ENCODE results near the gene FLT3LG. TPM values are rescaled to one million over a fixed set of nuclear protein-coding genes. Genes with fewer than 3 reads are reported as not detected.

FLT3LG gene
- total RNA-seq, 6 experiments from 2014 or later, result 0.80 to 4.4 (median 2.3) TPM

DNA sequence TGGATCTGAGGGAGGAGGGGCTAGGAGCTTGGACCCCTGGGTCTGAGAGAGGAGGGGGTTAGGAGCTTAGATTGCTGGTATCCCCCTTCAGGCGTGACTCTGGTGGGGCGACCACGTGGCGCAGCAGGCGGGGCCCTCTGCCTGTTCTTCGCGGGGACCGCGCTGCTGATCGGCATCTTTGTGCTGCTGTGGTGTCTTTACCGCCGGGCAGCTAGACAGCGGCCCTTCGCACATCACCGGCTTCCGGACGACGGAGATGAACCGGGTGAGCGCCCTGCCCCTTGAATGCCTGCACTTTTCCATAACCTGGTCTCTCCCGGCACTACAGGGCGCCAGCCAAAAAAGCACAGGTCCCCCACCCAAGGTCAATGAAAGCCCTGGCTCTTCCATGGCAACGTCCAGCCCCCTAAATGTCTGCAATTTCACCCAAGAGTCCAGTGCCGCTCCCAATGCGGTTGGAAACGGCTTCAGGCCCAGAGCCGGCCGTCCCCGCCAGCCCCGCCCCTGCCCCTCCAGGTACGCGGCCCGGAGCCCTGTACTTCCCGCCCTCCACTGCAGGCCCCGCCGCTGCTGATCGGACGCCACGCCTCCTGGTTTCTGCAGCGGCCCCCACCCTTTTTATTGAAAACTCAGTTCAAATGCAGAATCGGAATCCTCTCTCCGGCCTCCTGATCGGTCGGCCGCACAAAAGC is 46.0 kb upstream of the FLT3LG start:
- ATAC-seq (peak in 3 of 4 donors; percentile 36 to 42 (median 38)), DNase-seq (no peak)
- intact Hi-C loops (cut with DNase I), result no loop called here
- Histone ChIP-seq H3K4me1 (no peaks in the 10 kb centered on the region), H3K4me3 (no peak overlapping the region), H3K9me3 (no peaks in the 10 kb centered on the region), H3K27ac (no peak overlapping the region), H3K36me3 (no peaks in the 10 kb centered on the region), H3K27me3 (peaks cover 13 to 19% of the 10 kb centered on the region in 2 donors)
- TF ChIP-seq, protein P1, sequence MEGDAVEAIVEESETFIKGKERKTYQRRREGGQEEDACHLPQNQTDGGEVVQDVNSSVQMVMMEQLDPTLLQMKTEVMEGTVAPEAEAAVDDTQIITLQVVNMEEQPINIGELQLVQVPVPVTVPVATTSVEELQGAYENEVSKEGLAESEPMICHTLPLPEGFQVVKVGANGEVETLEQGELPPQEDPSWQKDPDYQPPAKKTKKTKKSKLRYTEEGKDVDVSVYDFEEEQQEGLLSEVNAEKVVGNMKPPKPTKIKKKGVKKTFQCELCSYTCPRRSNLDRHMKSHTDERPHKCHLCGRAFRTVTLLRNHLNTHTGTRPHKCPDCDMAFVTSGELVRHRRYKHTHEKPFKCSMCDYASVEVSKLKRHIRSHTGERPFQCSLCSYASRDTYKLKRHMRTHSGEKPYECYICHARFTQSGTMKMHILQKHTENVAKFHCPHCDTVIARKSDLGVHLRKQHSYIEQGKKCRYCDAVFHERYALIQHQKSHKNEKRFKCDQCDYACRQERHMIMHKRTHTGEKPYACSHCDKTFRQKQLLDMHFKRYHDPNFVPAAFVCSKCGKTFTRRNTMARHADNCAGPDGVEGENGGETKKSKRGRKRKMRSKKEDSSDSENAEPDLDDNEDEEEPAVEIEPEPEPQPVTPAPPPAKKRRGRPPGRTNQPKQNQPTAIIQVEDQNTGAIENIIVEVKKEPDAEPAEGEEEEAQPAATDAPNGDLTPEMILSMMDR (IDR thresholded peaks at IDR 0.05), result no peak
- TF ChIP-seq POLR2A (IDR thresholded peaks at IDR 0.05), result no peak
- 3% methylated on average over 12 of the region's 45 CpGs for WGBS (ENCODE audit: insufficient coverage, low coverage, low lambda C conversion rate, missing lambda C conversion rate)

DNA sequence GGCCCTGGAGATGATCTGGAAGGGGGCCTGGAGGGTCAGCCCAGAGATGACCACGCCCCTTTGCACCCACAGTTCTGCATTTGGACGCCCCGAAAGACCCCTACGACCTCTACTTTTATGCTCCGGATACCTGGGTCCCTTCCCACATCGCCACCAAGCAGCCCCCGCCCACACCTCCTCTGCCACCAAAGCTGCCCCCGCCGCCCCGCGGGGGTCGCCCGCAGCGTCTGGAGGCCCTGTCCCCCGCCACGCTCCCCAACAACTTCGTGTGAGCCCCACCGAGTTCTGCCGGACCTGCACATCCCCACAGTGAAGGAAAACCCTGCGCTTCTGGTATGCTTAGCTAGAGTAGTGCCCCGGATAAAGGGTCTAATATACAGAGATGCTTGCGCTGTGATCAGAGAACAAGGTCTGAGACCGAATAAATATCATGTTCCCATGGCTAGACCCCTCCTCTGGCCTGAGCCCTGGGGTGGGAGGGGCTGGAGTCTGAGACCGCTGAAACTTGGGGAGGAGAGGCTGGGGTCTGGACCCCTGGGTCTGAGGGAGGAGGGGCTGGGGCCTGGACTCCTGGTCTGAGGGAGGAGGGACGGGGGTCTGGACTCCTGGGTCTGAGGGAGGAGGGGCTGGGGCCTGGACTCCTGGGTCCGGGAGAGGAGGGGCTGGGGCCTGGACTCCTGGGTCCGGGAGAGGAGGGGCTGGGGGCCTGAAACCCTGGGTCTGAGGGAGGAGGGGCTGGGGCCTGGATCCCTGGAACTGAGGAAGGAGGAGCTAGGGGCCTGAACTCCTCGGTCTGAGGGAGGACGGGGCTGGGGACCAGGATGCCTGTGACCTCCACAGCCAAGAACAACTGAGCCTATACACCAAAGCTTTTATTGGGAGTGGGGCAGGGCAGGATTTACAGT is 45.2 kb upstream of the FLT3LG start:
- H3K9me3 ChIP-seq, result no peaks in the 10 kb centered on the region
- DNase-seq (no peak), ATAC-seq (no peak)
- H3K27me3 ChIP-seq, result peaks cover 7 to 16% of the 10 kb centered on the region in 2 donors
- H3K4me3 ChIP-seq, result no peak overlapping the region
- intact Hi-C loops (cut with DNase I), result no loop called here
- no peaks in the 10 kb centered on the region for H3K36me3 ChIP-seq
- no peaks in the 10 kb centered on the region for H3K4me1 ChIP-seq
- no peak overlapping the region for H3K27ac ChIP-seq
- 14% methylated on average over 22 of the region's 29 CpGs for WGBS (ENCODE audit: insufficient coverage, low coverage, low lambda C conversion rate, missing lambda C conversion rate)
- TF ChIP-seq, protein P1 (IDR thresholded peaks at IDR 0.05), result no peak
- TF ChIP-seq POLR2A (IDR thresholded peaks at IDR 0.05), result no peak

DNA sequence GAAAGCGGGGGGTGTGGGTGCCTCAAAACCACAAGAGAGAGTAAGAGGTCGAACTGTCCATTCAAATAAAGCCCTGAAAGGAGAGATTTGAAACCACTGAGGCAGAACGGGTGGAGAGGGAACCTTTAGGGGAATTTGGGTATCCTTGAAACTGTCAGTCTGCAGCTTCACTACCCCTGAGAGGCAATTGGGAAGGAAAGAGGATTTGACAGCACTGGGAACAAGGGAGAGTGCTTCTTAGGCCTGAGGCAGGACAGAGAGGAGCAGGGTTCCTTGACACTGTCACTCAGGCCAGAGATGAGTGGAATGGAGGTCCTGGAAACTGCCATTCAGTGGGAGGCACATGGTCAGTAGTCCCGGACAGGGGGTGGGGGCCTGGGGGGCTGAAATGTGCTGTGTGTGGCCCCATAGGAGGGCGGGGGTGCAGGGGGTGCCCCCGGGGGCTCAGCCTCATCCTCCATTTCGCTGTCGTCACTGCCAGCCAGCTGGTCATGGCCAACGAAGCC is 43.8 kb upstream of the FLT3LG start:
- no peaks in the 10 kb centered on the region for H3K4me1 ChIP-seq
- H3K27me3 ChIP-seq, result peaks cover 7 to 16% of the 10 kb centered on the region in 2 donors
- DNase-seq (no peak), ATAC-seq (no peak)
- intact Hi-C loops (cut with DNase I), result loop anchor here in 1 of 2 donors (10.0 kb wide), 1 partner anchor 175 kb away; no protein-coding TSS in a partner anchor
- WGBS (ENCODE audit: insufficient coverage, low coverage, low lambda C conversion rate, missing lambda C conversion rate), result 43% methylated on average over 4 of the region's 9 CpGs
- no peak overlapping the region for H3K27ac ChIP-seq
- H3K9me3 ChIP-seq, result no peaks in the 10 kb centered on the region
- H3K36me3 ChIP-seq, result no peaks in the 10 kb centered on the region
- TF ChIP-seq POLR2A (IDR thresholded peaks at IDR 0.05), result no peak
- TF ChIP-seq, protein P1 (IDR thresholded peaks at IDR 0.05), result no peak
- no peak overlapping the region for H3K4me3 ChIP-seq

DNA sequence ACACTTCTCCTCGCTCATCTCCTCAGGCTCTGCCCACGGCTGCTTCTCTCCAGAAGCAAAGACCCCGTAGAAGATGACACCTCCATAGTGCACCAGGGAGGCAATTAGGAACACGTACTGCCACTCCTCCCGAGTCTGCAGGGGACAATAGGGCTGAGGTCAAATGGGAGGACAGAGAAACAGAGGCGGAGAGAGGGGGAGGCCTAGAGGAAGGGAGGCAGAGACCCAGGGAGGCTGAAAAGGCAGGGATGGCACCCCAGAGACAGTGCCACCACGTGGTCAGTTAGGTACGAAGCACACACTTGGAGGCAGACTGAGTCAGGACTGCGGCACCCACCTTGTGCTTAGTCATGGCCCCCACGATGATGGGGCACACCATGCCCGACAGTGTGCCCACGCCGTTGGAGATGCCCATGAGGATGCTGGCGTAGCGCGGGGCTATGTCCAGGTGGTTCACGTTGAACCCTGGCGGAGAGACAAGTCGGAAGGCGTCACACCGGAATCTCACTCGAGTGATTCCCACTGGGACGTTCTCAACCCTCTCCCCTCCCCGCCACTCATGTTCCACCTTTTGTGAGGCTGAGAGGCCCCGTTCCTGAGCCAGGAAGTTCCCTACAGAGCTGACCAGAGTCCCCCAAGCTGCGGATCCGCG is 43.2 kb upstream of the FLT3LG start:
- DNase-seq, result no peak

More for the DNA sequence above, 43.2 kb upstream of the FLT3LG start:
- ATAC-seq, result no peak
- no peaks in the 10 kb centered on the region for H3K9me3 ChIP-seq
- H3K27ac ChIP-seq, result no peak overlapping the region
- peaks cover 7 to 20% of the 10 kb centered on the region in 2 donors for H3K27me3 ChIP-seq
- 49% methylated on average over 8 of the region's 28 CpGs for WGBS (ENCODE audit: insufficient coverage, low coverage, low lambda C conversion rate, missing lambda C conversion rate)
- intact Hi-C loops (cut with DNase I), result loop anchor here in 1 of 2 donors (10.0 kb wide), 1 partner anchor 176 kb away; no protein-coding TSS in a partner anchor
- no peaks in the 10 kb centered on the region for H3K36me3 ChIP-seq
- no peaks in the 10 kb centered on the region for H3K4me1 ChIP-seq
- no peak for TF ChIP-seq POLR2A (IDR thresholded peaks at IDR 0.05)
- TF ChIP-seq, protein P1 (IDR thresholded peaks at IDR 0.05), result peak in 1 of 4 donors; percentile 6
- H3K4me3 ChIP-seq, result no peak overlapping the region
